ACC112 (cell line): ENCODE results near the gene GGA2.
"Not testable (repeated sequence)": the region's sequence is repeated elsewhere in the genome, so short reads cannot be mapped to it uniquely, and the experiment has no call there.

ENCODE experiments used
- H2AFZ ChIP-seq: fragments of 200-600 bp; sonication (generic); one replicate; pipeline ENCODE4 v1.6.0; 2017; ENCODE audit warnings: antibody characterized with exemption, low read length; ENCODE audit not compliant: unreplicated experiment
- H3K27ac ChIP-seq: fragments of 200-600 bp; sonication (generic); 2 replicates; pipeline ENCODE4 v1.5.1; 2014; ENCODE audit warnings: low read depth, mild to moderate bottlenecking, antibody characterized with exemption, low read length, moderate library complexity
- H3K27me3 ChIP-seq: fragments of 200-600 bp; sonication (generic); 2 replicates; pipeline ENCODE4 v1.6.1; 2014; ENCODE audit warnings: mild to moderate bottlenecking, antibody characterized with exemption, low read length, moderate library complexity, mixed read lengths; ENCODE audit not compliant: insufficient read depth
- H3K36me3 ChIP-seq: fragments of 200-600 bp; sonication (generic); 2 replicates; pipeline ENCODE4 v1.6.1; 2016; ENCODE audit warnings: mild to moderate bottlenecking, antibody characterized with exemption, low read length, moderate library complexity, mixed read lengths; ENCODE audit not compliant: insufficient read depth
- H3K4me1 ChIP-seq: fragments of 200-600 bp; sonication (generic); one replicate; pipeline ENCODE4 v1.6.1; 2016; ENCODE audit warnings: low read length, mixed read lengths; ENCODE audit not compliant: insufficient read depth, unreplicated experiment, control insufficient read depth
- H3K4me3 ChIP-seq: fragments of 200-600 bp; sonication (generic); 2 replicates; pipeline ENCODE4 v1.5.1; 2014; ENCODE audit warnings: mild to moderate bottlenecking, low read depth, low read length
- H3K79me2 ChIP-seq: fragments of 200-600 bp; sonication (generic); one replicate; pipeline ENCODE4 v1.6.0; 2016; ENCODE audit warnings: low read length; ENCODE audit not compliant: control insufficient read depth, unreplicated experiment, insufficient read depth

The GGA2 gene

GRCh38 chr16:23491490-23492391, 18.6 kb downstream of the GGA2 start:
- Histone ChIP-seq H3K27me3 (no peaks in the 10 kb centered on the region), H3K4me3 (no peak overlapping the region), H3K79me2 (peaks cover 4% of the 10 kb centered on the region), H3K36me3 (peaks cover 24% of the 10 kb centered on the region; the same call in 1 of the 2 replicates), H3K4me1 (peaks cover 17% of the 10 kb centered on the region), H3K27ac (no peak overlapping the region), H2AFZ (no peak overlapping the region)

GRCh38 chr16:23486480-23486879, 23.8 kb downstream of the GGA2 start:
- H2AFZ ChIP-seq, result no peak overlapping the region
- no peaks in the 10 kb centered on the region for H3K4me1 ChIP-seq
- no peaks in the 10 kb centered on the region for H3K79me2 ChIP-seq
- H3K4me3 ChIP-seq, result no peak overlapping the region
- H3K36me3 ChIP-seq, result peaks cover 28% of the 10 kb centered on the region; the same call in 1 of the 2 replicates
- no peak overlapping the region for H3K27ac ChIP-seq
- H3K27me3 ChIP-seq, result no peaks in the 10 kb centered on the region

GRCh38 chr16:23485841-23486240, 24.5 kb downstream of the GGA2 start:
- peaks cover 28% of the 10 kb centered on the region; the same call in 1 of the 2 replicates for H3K36me3 ChIP-seq
- H3K4me1 ChIP-seq, result no peaks in the 10 kb centered on the region
- H3K27ac ChIP-seq, result no peak overlapping the region
- H3K4me3 ChIP-seq, result no peak overlapping the region
- H3K27me3 ChIP-seq, result no peaks in the 10 kb centered on the region
- H3K79me2 ChIP-seq, result no peaks in the 10 kb centered on the region
- no peak overlapping the region for H2AFZ ChIP-seq

- Histone ChIP-seq H2AFZ (no peak overlapping the region), H3K4me1 (no peaks in the 10 kb centered on the region), H3K27me3 (no peaks in the 10 kb centered on the region), H3K79me2 (no peaks in the 10 kb centered on the region), H3K27ac (no peak overlapping the region), H3K4me3 (no peak overlapping the region), H3K36me3 (peaks cover 28% of the 10 kb centered on the region; the same call in 1 of the 2 replicates)
Observed at GRCh38 chr16:23485257-23485614, 25.1 kb downstream of the GGA2 start.

GRCh38 chr16:23484510-23485256, 25.6 kb downstream of the GGA2 start:
- H3K4me1 ChIP-seq, result no peaks in the 10 kb centered on the region
- peaks cover 28% of the 10 kb centered on the region; the same call in 1 of the 2 replicates for H3K36me3 ChIP-seq
- no peaks in the 10 kb centered on the region for H3K79me2 ChIP-seq
- no peak overlapping the region for H3K27ac ChIP-seq
- H3K4me3 ChIP-seq, result no peak overlapping the region
- H3K27me3 ChIP-seq, result no peaks in the 10 kb centered on the region
- H2AFZ ChIP-seq, result no peak overlapping the region

GRCh38 chr16:23483492-23483891, 26.8 kb downstream of the GGA2 start:
- H3K27ac ChIP-seq, H3K79me2 ChIP-seq, H3K4me1 ChIP-seq, H3K4me3 ChIP-seq, H3K27me3 ChIP-seq, H2AFZ ChIP-seq: not testable (repeated sequence)
- peaks cover 32% of the 10 kb centered on the region; the same call in 1 of the 2 replicates for H3K36me3 ChIP-seq

GRCh38 chr16:23482778-23483177, 27.5 kb downstream of the GGA2 start:
- H3K79me2 ChIP-seq, result no peaks in the 10 kb centered on the region
- H2AFZ ChIP-seq, result no peak overlapping the region
- no peak overlapping the region for H3K27ac ChIP-seq
- no peaks in the 10 kb centered on the region for H3K27me3 ChIP-seq
- H3K36me3 ChIP-seq, result peaks cover 29% of the 10 kb centered on the region; the same call in 1 of the 2 replicates
- H3K4me3 ChIP-seq, result no peak overlapping the region
- H3K4me1 ChIP-seq, result no peaks in the 10 kb centered on the region

- H3K27ac ChIP-seq, result no peak overlapping the region
- no peak overlapping the region for H3K4me3 ChIP-seq
- H3K27me3 ChIP-seq, result no peaks in the 10 kb centered on the region
- no peaks in the 10 kb centered on the region for H3K79me2 ChIP-seq
- H3K4me1 ChIP-seq, result no peaks in the 10 kb centered on the region
- H3K36me3 ChIP-seq, result peaks cover 18% of the 10 kb centered on the region; the same call in 1 of the 2 replicates
- H2AFZ ChIP-seq, result no peak overlapping the region
Observed at GRCh38 chr16:23480257-23480656, 30.0 kb downstream of the GGA2 start.

- H3K79me2 ChIP-seq, result no peaks in the 10 kb centered on the region
- no peak overlapping the region for H3K4me3 ChIP-seq
- H3K4me1 ChIP-seq, result no peaks in the 10 kb centered on the region
- no peak overlapping the region for H3K27ac ChIP-seq
- no peak overlapping the region for H2AFZ ChIP-seq
- H3K27me3 ChIP-seq, result no peaks in the 10 kb centered on the region
- peaks cover 19% of the 10 kb centered on the region; the same call in 1 of the 2 replicates for H3K36me3 ChIP-seq
Observed at GRCh38 chr16:23479138-23479537, 31.2 kb downstream of the GGA2 start.

- Histone ChIP-seq H3K27me3 (no peaks in the 10 kb centered on the region), H3K36me3 (peaks cover 19% of the 10 kb centered on the region), H3K27ac (no peak overlapping the region), H3K79me2 (no peaks in the 10 kb centered on the region), H3K4me3 (no peak overlapping the region), H2AFZ (no peak overlapping the region), H3K4me1 (no peaks in the 10 kb centered on the region)
Observed at GRCh38 chr16:23478566-23478965, 31.7 kb downstream of the GGA2 start.
